Left lung (tissue), 10 donors: ENCODE measurements around the gene CNNM3. TPM values are rescaled to one million over a fixed set of nuclear protein-coding genes. Genes with fewer than 3 reads are reported as not detected.
A peak's percentile ranks its signal among the peaks of the same experiment; 100 is the strongest.

Experiments used
- ATAC-seq: fragments of 200-7000 bp; cut with Tn5 transposase; one replicate; pipeline ENCODE4 v1.9.1; 2020; ENCODE audit warnings: moderate library complexity
- DNase-seq, 4 donors: peaks; one replicate each; pipeline ENCODE4 v3.0.0-alpha.2; 2013 to 2020
- H3K27ac ChIP-seq, 2 donors: fragments of 200-600 bp; sonication (generic) in 1 of 2; one replicate each; pipeline versions ENCODE4 v1.5.0 to v1.8.0; 2020 to 2021
- H3K27me3 ChIP-seq, 2 donors: fragments of 200-600 bp; sonication (generic) in 1 of 2; one replicate each; pipeline versions ENCODE4 v1.5.0 to v1.8.0; 2020 to 2021
- H3K36me3 ChIP-seq, 2 donors: fragments of 200-600 bp; sonication (generic) in 1 of 2; one replicate each; pipeline versions ENCODE4 v1.5.0 to v1.8.0; 2020 to 2021
- H3K4me1 ChIP-seq, 2 donors: fragments of 200-600 bp; one replicate each; pipeline ENCODE4 v1.8.0; 2021
- H3K4me3 ChIP-seq, 2 donors: fragments of 200-600 bp; sonication (generic) in 1 of 2; one replicate each; pipeline versions ENCODE4 v1.5.0 to v1.8.0; 2020 to 2021; ENCODE audit warnings: mild to moderate bottlenecking in 1 of 2
- H3K9me3 ChIP-seq, 2 donors: fragments of 200-600 bp; sonication (generic) in 1 of 2; one replicate each; pipeline versions ENCODE4 v1.5.0 to v1.8.0; 2020 to 2021
- intact Hi-C, 2 donors: fragments of 100-400 bp; cut with DNase I; formaldehyde crosslinking; loops; one replicate each; pipeline versions ENCODE4 v1.11.2 to v1.14.2; 2022
- polyA plus RNA-seq, 6 donors: library from polyadenylated mRNA; unstranded; fragments of 120-200 nt; gene quantifications; one replicate each; pipeline ENCODE4 v1.2.1, GENCODE V29; 2013; ENCODE audit not compliant: insufficient read length in 6 of 6
- total RNA-seq, 2 donors: library from RNA; stranded (reverse); fragmentation: NEBNext Ultra II Directional; extraction: Animal tissue kit (Norgen Biotek cat#: 25700); gene quantifications; one replicate each; pipeline ENCODE4 v1.2.1, GENCODE V29; 2021
- TF ChIP-seq, protein P1 (sequence below), 2 donors: fragments of 200-600 bp; sonication (generic) in 1 of 2; IDR thresholded peaks; one replicate each; pipeline versions ENCODE4 v1.5.0 to v1.8.0; 2021; ENCODE audit warnings: antibody characterized with exemption in 2 of 2
- donor health status: DM: no; HTN: yes; CAD: no.
- donor health status: DM: no; HTN: no; CAD: no.

Gene CNNM3
- total and polyA plus RNA-seq, 8 donors: 24.8 to 37.9 (median 32.2) TPM

DNA sequence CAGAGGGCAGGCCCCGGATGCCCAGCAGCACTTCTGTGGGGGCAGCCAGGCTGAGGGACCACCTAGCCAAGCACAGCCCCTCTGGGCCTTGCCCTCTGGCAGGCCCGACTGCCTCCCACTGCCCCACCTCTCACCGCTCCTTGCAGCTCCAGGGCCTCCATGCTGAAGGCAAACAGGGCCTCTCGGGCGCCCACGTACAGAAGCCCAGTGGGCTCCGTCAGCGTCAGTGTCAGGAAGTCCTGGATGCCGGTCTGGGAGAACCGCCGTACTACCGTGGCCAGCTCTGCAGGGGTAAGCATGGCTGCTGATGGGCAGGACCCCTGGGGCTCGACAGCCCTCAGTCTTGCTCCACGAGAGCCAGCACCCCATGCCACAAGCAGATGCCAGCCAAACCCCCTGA is 50.1 kb downstream of the CNNM3 start:
- peaks cover 0 to 44% of the 10 kb centered on the region in 2 donors for H3K36me3 ChIP-seq
- intact Hi-C loops: no loop called here
- H3K9me3 ChIP-seq: no peaks in the 10 kb centered on the region
- H3K4me3 ChIP-seq: peak overlapping the region in 1 of 2 donors; percentile 88
- H3K27ac ChIP-seq: peak overlapping the region in 1 of 2 donors; percentile 89
- no peak for ATAC-seq
- H3K4me1 ChIP-seq: peaks cover 19 to 75% of the 10 kb centered on the region in 2 donors
- TF ChIP-seq, protein P1, sequence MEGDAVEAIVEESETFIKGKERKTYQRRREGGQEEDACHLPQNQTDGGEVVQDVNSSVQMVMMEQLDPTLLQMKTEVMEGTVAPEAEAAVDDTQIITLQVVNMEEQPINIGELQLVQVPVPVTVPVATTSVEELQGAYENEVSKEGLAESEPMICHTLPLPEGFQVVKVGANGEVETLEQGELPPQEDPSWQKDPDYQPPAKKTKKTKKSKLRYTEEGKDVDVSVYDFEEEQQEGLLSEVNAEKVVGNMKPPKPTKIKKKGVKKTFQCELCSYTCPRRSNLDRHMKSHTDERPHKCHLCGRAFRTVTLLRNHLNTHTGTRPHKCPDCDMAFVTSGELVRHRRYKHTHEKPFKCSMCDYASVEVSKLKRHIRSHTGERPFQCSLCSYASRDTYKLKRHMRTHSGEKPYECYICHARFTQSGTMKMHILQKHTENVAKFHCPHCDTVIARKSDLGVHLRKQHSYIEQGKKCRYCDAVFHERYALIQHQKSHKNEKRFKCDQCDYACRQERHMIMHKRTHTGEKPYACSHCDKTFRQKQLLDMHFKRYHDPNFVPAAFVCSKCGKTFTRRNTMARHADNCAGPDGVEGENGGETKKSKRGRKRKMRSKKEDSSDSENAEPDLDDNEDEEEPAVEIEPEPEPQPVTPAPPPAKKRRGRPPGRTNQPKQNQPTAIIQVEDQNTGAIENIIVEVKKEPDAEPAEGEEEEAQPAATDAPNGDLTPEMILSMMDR (IDR thresholded peaks at IDR 0.05): no peak
- H3K27me3 ChIP-seq: peaks cover 0 to 51% of the 10 kb centered on the region in 2 donors
- DNase-seq: no peak

GRCh38 chr2:96866586-96866985 is 50.5 kb downstream of the CNNM3 start:
- Histone ChIP-seq H3K4me3 (peak overlapping the region in 1 of 2 donors; percentile 88), H3K27ac (peak overlapping the region in 1 of 2 donors; percentile 89), H3K9me3 (no peaks in the 10 kb centered on the region), H3K27me3 (peaks cover 0 to 55% of the 10 kb centered on the region in 2 donors), H3K4me1 (peaks cover 19 to 75% of the 10 kb centered on the region in 2 donors), H3K36me3 (peaks cover 0 to 40% of the 10 kb centered on the region in 2 donors)
- ATAC-seq: no peak
- TF ChIP-seq, protein P1 (IDR thresholded peaks at IDR 0.05): no peak
- intact Hi-C loops: no loop called here
- no peak for DNase-seq

DNA sequence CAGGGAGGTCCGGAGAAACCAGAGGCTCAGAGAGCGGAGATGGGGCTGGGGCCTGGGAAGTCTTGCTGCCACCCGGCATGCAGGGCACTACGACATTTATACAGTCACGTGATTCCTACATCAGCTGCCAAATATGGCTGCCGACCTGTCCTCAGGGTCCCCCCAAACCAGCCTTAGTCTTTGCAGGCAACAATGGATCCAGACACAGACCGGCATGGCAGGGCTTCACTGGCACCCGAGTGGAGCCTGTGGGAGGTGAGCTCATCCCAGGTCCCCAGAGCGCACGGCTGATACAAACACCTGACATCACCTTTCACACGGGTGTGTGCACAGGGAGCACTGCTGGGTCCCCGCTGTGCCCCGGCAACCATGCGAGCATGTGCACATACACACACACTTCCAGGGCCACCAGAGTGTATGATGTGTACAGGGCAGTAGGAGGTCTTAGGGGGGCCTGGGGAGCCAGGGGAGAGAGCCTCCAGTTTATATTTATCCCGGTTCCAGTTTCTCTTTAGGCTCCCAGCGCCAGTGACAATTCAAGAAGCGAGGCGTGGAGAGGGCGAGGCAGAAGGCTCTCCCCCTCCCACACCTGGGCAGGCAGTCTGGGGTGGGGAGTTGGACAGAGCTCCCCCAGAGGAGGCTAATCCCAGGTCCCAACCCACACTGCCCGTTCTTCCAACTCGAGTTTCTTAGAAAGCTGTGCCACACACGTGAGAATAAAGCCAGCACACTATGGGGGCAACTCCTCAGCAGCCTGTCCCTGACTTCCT is 51.1 kb downstream of the CNNM3 start:
- intact Hi-C loops: no loop called here
- TF ChIP-seq, protein P1 (IDR thresholded peaks at IDR 0.05): no peak
- peaks cover 0 to 34% of the 10 kb centered on the region in 2 donors for H3K36me3 ChIP-seq
- ATAC-seq: no peak
- H3K9me3 ChIP-seq: no peaks in the 10 kb centered on the region
- peak overlapping the region; percentile 89 to 95 for H3K27ac ChIP-seq
- peaks cover 0 to 61% of the 10 kb centered on the region in 2 donors for H3K27me3 ChIP-seq
- H3K4me3 ChIP-seq: peak overlapping the region; percentile 88 to 96
- peaks cover 19 to 69% of the 10 kb centered on the region in 2 donors for H3K4me1 ChIP-seq
- DNase-seq: no peak

DNA sequence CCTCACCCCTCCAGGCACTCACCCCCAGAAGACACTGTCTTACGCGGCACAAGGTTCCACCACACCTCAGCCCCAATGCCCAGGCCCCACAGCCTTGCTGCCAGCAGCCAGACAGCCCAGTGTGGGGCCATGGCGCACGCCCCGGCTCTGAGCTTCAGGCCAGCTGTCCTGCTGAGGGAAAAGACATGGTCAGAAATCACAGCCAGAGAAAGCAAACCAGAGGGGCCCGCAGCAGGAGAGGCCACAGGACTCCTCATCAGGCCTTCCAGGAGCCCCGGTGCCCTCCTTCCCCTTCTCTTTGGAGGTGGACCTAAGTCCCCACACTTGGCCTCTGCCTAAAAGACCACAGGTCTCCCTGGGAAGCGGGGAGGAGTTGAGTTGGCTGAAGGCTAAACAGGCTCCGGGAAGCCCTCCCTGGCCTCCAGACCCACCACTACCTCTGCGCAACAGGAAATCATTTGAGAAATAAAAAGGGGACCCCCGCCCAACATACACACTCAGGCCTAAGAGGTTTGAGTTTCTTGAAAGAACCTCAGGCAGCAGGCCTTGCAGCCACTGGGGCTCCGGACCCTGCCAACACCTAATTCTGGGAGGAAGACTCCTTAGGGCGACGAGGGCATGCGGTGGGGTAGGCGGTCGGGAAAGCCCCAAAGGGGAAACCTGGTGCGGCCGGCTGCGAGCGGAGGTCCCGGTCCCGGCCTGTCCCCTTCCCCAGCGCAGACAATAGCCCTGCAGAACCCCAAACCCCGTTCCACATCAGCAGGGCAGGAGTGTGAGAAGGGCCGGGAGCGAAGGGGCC is 51.9 kb downstream of the CNNM3 start:
- H3K4me1 ChIP-seq: peaks cover 19 to 68% of the 10 kb centered on the region in 2 donors

More for the DNA sequence above, 51.9 kb downstream of the CNNM3 start:
- Histone ChIP-seq H3K9me3 (no peaks in the 10 kb centered on the region), H3K36me3 (peaks cover 0 to 29% of the 10 kb centered on the region in 2 donors), H3K27ac (peak overlapping the region; percentile 89 to 95), H3K4me3 (peak overlapping the region; percentile 88 to 96), H3K27me3 (peaks cover 0 to 69% of the 10 kb centered on the region in 2 donors)
- intact Hi-C loops: no loop called here
- TF ChIP-seq, protein P1 (IDR thresholded peaks at IDR 0.05): no peak
- DNase-seq (no peak), ATAC-seq (no peak)
